ENCODE measurements around the gene CLASP1.

The CLASP1 gene

GRCh38 chr2:121505005-121505404, 144.3 kb downstream of the CLASP1 start (continued):
- no peak for TF ChIP-seq CSRNP3 (CRISPR knock-in tag; IDR thresholded peaks at IDR 0.05)
- no peak for TF ChIP-seq OSR1 (CRISPR knock-in tag; IDR thresholded peaks at IDR 0.05)
- no peak for TF ChIP-seq ISL1 (CRISPR knock-in tag; IDR thresholded peaks at IDR 0.05)
- TF ChIP-seq GLIS3 (CRISPR knock-in tag; IDR thresholded peaks at IDR 0.05): no peak
- no peak for TF ChIP-seq POU6F1 (CRISPR knock-in tag; IDR thresholded peaks at IDR 0.05; ENCODE audit: borderline replicate concordance, low read depth)

- ATAC-seq: no peak
- no peak for TF ChIP-seq OSR1 (CRISPR knock-in tag; IDR thresholded peaks at IDR 0.05)
- no peak for TF ChIP-seq TSHZ2 (CRISPR knock-in tag; IDR thresholded peaks at IDR 0.05)
- no peak for TF ChIP-seq CREB5 (CRISPR knock-in tag; IDR thresholded peaks at IDR 0.05; ENCODE audit: low read depth)
- no peak for TF ChIP-seq PATZ1 (CRISPR knock-in tag; IDR thresholded peaks at IDR 0.05; ENCODE audit: borderline replicate concordance)
- TF ChIP-seq RARB (CRISPR knock-in tag; IDR thresholded peaks at IDR 0.05): no peak
- no peak for TF ChIP-seq TCF4 (CRISPR knock-in tag; IDR thresholded peaks at IDR 0.05; ENCODE audit: borderline replicate concordance)
- no peak for TF ChIP-seq CSRNP3 (CRISPR knock-in tag; IDR thresholded peaks at IDR 0.05)
- no peak for TF ChIP-seq GLIS3 (CRISPR knock-in tag; IDR thresholded peaks at IDR 0.05)
- TF ChIP-seq ARNTL (CRISPR knock-in tag; IDR thresholded peaks at IDR 0.05; ENCODE audit: borderline replicate concordance, low read depth): no peak
- no peak for TF ChIP-seq CSDC2 (CRISPR knock-in tag; IDR thresholded peaks at IDR 0.05)
- TF ChIP-seq ZNF8 (CRISPR knock-in tag; IDR thresholded peaks at IDR 0.05): no peak
- no peak for TF ChIP-seq SNAI2 (CRISPR knock-in tag; IDR thresholded peaks at IDR 0.05)
- no peak for TF ChIP-seq ESRRG (CRISPR knock-in tag; IDR thresholded peaks at IDR 0.05)
- TF ChIP-seq ZC3H10 (CRISPR knock-in tag; IDR thresholded peaks at IDR 0.05): no peak
Observed at GRCh38 chr2:121504316-121504715, 144.9 kb downstream of the CLASP1 start.

GRCh38 chr2:121502781-121503180, 146.5 kb downstream of the CLASP1 start:
- no peak for ATAC-seq
- no peak for TF ChIP-seq SNAI2 (CRISPR knock-in tag; IDR thresholded peaks at IDR 0.05)
- no peak for TF ChIP-seq BACH2 (CRISPR knock-in tag; IDR thresholded peaks at IDR 0.05; ENCODE audit: borderline replicate concordance)
- TF ChIP-seq TOX (CRISPR knock-in tag; IDR thresholded peaks at IDR 0.05; ENCODE audit: borderline replicate concordance): no peak
- TF ChIP-seq PPARA (CRISPR knock-in tag; IDR thresholded peaks at IDR 0.05; ENCODE audit: borderline replicate concordance): no peak
- no peak for TF ChIP-seq ESRRG (CRISPR knock-in tag; IDR thresholded peaks at IDR 0.05)
- no peak for TF ChIP-seq PATZ1 (CRISPR knock-in tag; IDR thresholded peaks at IDR 0.05; ENCODE audit: borderline replicate concordance)
- no peak for TF ChIP-seq ZNF565 (CRISPR knock-in tag; conservative IDR thresholded peaks at IDR 0.05; ENCODE audit: low read depth)
- no peak for TF ChIP-seq TCF4 (CRISPR knock-in tag; IDR thresholded peaks at IDR 0.05; ENCODE audit: borderline replicate concordance)
- TF ChIP-seq ZC3H10 (CRISPR knock-in tag; IDR thresholded peaks at IDR 0.05): no peak
- no peak for TF ChIP-seq TSHZ2 (CRISPR knock-in tag; IDR thresholded peaks at IDR 0.05)

Measured in SK-N-SH treated with all-trans-retinoic acid at 6 μM for 48 hours (cell line).